DMS114 treated with DMSO at 0.1 percent for 48 hours (cell line): ENCODE results near the gene KLHL18.
"Not testable (repeated sequence)": the region's sequence is repeated elsewhere in the genome, so short reads cannot be mapped to it uniquely, and the experiment has no call there.

ENCODE experiments used
- DNase-seq: peaks from one replicate; lab custom pipeline; 2025; ENCODE audit not compliant: unreplicated experiment; lab: John Stamatoyannopoulos, UW

KLHL18 gene

DNA sequence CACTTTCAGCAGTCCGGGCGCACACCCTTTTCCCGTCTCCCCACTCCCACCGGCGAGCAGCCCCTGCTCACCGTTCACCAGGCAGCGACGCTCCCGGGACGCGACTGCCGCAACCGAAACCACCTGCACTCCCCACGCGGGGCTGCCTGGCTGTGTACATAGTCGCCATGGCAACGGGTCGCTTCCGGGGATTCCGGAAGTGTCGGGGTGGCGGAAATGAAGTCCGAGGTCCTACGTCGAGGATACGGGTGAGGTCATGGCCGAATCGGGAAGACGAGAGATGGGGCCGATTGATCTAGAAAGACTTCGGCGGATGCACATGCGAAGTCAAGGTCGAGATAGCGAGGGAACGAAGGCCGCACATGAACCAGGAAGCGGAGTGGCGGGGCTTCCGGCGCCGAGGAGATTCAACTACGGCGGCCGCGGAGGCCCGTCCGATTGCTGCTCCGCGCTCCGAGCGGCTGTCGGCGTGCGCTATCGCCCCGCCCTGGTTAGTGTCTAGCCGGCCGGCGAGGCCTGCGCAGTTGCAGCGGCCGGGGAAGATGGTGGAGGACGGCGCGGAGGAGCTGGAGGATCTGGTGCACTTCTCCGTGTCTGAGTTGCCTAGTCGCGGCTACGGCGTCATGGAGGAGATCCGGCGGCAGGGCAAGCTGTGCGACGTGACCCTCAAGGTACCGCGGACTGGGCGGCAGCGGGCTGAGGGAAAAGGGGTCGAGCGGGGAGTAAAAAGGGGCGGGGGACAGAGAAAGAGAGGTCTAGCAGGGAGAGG lies at the start of gene KLHL18, which contains the start of gene KIF9:
KLHL18 (plus strand) TSS at position 521 of the 769 bp plus-strand sequence; CDS start at position 543, 22 bp downstream.
KIF9 (minus strand) TSS at position 376 of the 769 bp plus-strand sequence. CDS start 5,425 bp downstream, outside the sequence.
- DNase-seq: peak; percentile 89

DNA sequence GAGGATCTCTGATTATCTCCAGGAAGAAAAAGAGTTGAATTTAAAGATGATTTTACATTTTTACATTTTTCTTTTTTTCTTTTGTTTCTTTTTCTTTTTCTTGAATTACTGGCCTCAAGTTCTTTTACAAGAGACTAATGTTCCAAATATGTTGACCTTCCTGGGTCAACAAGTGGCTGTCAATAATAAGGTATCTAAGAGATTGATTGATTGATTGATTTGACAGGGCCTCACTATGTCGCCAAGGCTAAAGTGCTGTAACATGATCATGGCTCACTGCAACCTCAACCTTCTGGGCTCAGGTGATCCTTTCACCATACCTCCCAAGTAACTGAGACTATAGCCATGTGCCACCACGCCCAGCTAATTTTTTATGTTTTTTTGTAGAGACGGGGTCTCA lies 44.7 kb upstream of the KLHL18 start:
- DNase-seq: no peak

DNA sequence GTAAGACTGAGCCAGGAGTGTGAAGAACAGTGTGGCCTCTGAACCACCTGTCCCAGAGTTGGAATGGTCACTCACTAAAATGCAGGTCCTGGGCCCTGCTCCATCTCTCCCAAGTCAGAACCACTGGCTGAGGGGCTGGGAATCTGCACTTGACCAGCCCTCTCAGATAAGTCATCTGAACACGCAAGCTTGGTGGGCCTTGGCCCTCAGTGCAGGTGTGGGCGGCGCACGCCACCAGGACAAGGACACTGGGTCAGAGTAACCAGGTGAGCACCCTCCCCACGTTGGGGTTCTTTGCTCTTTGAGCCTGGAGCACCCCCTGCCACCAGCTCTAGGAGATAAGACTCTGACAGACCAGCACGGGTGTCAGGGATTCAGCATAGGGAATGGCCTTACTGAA lies 42.8 kb upstream of the KLHL18 start:
- DNase-seq: no peak

DNA sequence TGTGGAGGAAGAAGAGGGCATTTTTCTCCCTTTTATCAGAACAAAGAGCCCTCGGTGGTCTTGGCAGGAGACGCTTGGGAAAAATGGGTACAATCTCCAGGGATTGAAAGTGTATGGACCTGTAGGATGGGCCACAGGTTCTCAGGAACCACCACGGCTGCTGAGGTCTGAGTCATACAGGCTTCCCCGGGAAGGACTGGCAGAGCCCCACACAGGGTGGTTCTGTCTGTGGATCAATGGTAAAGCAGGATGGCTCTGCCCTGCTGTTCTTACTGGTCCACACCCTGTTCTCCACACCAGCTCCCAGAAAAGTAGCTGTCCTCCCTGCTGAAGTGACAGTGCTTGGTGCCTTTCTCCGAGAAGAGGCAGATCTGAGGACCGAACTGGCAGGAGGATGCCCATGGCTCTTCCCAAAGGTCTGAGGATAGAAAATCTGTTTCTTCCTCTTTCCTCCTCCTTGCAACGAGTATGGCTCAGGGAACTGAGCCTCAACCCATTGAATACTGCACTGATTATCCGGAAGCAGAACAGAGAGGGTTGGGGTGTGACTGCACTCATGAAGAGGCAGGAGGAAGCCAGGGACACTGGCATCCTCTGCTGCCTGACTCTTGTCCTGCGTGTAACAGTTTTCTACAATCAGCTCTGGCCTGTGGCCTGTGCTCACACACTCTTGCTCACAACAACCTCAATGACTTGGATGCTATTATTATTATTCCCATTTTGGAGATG lies 39.2 kb upstream of the KLHL18 start:
- no peak for DNase-seq

DNA sequence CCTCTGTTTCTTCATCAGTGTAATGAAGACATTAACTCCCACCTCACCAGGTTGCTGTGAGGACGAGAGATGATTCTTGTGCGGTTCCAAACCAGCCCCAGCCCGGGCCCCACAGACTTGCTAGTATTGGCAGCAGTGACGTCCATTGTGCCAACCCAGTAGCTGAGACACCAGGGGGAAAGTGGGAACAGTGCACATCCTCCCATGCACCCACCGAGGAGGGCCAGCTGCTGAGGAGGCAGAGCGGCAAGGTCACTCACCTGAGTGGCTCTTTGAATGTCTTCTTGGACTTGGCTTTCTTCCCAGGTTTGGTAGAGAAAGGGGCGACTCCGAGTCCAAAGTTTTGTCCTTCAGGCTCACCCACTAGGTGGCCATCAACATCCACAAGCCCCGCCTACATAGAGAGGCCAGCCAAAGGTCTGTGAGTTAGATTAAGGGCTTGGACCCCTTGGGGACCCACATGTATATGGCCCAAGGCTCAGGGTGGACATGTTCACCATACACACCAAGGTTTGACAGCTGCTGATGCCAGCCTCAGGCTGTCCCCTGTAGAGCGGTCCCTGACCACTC lies 38.1 kb upstream of the KLHL18 start:
- DNase-seq: no peak

DNA sequence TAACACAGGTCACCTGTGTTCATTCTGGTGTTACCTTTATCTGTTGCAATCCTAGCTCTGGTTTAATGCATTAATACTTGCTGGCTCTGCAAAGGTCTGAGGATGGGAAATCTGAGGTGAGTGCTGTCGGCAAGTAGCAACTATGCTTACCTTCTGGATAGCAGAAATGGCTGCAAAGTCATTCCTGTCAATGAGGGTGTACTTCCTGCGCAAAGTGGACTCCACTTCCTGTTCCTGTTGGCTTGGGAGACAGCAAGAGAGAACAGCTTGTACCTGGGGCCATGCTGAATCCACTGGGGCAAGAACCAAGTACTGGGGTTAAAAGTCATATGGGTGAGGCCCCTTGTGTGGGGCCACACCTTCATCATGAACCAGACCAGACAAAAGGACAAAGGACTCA lies 37.5 kb upstream of the KLHL18 start:
- no peak for DNase-seq

DNA sequence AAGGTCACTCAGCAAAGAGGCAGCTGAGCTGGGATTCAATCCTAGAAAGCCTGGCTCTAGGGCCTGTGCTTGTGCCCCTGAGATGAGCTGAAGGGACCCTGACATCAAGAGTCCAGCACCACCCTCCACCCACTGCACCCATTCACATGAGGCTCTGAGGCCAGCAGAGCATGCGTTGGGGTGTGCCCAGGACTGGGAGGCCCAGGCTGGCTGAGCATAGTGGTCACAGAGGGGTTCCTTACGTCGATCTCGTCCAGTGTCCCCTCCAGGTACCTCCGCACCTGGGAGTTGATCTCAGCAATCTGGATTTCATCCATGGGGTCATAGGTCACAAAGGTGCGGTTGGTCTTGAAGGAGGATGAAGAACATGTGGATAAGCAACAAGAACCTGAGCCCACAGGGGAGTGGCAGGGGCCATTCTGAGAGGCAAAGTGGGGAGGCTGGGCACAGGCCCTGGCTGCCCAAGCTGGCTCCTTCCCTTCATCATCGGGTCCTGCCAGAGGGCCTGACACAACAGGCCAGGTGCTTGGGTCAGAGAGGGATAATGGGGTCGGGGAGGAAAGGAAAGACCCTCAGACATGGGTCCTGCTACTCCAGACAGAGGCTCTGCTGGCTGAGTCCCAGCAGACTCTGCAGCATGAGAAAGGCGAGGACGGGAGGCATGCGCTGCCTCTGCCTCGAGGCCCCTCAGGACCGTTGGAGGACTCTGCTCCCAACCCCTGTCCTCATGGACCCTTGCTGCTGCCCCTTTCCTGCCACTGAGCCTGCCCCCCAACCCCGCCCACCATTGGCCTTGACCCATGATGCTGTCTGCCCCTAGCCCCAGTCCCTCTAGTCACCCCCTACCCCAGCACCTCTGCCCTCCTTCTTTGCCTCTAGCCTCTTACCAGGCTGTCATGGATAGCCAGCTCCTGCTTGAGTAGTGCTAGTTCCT lies 35.3 kb upstream of the KLHL18 start:
- no peak for DNase-seq

DNA sequence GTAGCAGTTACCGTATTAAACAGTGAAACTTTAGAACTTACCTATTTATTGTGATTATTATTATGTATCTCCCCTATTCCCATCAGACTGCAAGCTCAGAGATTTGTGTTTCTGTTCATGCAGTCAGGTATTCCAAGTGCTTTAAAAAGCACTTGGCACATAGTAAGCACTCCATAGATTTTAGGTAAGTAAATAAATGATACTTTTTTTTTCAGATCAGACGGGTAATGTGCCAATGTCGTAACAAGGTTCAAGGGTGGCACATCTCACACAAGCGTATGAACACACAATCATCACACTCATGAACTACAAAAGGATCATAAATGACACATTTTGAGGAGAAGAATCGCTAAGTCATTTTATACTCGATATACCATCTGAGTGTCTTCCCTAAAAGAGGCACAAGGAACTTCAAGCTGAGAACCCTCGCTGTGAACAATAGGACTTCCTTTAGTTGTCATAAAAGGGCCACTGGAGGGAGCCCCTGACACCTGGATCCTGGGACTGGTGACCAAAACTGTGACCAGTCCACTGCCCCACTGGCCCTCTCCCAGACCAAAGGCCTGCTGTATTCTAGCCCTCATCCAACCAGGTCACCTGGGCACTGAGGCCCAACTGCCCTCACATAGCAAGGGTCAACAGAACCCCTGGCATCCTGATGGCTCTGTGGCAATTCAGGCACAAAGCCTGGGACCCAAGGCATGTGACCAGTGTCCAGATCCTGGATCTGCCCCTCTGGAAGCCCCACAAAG lies 32.3 kb upstream of the KLHL18 start:
- DNase-seq: peak; percentile 4

DNA sequence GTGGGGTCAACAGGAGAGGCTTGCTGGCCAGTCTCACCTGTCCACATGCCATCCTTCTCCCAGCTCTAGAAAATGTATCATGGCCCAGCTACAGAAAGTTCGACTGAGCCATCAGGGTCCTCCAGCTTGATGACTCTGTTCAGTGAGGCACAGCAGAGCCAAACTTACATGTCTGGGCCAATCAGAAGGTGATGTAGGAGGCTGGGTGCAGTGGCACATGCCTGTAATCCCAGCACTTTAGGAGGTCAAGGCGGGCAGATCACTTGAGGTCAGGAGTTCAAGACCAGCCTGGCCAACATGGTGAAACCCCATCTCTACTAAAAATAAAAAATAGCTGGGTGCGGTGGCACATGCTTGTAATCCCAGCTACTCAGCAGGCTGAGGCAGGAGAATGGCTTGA lies 31.7 kb upstream of the KLHL18 start:
- DNase-seq: not testable (repeated sequence)

DNA sequence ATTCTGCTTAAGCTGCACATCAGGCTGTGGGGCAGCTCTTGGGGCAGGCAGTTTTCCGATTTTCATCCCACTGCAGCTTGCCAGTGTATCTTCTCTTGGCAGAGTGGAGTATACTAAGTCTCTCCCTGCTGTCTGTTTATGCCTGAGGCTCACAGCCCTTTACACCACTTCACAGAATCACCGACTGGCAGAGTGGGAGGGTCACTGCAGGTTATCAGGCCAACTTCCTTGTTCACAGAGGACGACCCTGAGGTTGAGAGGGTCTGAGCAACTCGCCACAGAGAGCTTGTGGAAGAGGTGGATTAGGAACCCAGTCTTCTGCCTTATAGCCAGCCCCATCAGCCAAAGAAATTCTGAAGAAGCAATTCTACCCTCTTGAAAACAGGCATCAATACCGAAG lies 31.1 kb upstream of the KLHL18 start:
- no peak for DNase-seq

DNA sequence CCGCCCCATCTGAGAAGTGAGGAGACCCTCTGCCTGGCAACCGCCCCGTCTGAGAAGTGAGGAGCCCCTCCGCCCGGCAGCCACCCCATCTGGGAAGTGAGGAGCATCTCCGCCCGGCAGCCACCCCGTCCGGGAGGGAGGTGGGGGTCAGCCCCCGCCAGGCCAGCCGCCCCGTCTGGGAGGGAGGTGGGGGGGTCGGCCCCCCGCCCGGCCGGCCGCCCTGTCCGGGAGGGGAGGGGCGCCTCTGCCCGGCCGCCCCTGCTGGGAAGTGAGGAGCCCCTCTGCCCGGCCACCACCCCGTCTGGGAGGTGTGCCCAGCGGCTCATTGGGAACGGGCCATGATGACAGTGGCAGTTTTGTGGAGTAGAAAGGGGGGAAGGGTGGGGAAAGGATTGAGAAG lies 26.4 kb upstream of the KLHL18 start:
- DNase-seq: not testable (repeated sequence)

DNA sequence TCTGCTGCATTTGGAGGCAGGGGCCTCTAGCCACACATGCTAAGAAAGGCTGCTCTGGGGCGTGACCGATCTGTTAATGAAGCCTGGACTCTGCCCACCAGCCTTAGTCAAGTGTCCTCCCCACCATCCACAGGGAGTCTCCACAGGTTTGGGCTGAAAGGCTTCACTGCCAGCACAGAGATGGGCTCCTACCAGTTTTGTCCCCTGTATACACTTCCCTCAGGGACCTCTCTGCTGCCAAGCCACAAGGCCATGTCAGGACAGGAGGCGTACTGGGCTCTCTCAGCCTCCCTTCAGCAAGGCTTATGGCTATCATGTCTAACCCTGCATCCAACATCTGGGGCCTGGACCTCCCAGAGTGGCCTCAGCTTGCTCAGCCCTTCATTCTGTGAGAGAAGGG lies 23.6 kb upstream of the KLHL18 start:
- no peak for DNase-seq

DNA sequence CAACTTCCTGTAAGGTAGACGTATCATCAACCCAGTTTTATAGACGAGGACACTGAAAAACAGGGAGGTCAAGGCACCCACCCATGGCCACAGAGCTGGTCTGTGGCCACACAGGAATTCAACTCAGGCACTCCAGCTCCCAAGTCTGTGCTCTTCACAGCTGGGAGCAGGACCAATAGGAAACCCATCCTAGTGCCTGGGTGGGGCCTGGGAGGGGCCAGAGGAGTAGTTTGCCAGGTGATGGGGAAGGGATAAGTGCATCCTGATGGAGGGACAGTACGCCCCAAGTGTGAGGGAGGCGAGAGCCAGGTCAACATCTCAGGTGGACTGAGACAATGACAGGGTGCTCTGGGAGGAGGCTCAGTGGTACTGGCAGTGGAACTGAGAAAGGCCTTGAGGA lies 22.1 kb upstream of the KLHL18 start:
- no peak for DNase-seq

DNA sequence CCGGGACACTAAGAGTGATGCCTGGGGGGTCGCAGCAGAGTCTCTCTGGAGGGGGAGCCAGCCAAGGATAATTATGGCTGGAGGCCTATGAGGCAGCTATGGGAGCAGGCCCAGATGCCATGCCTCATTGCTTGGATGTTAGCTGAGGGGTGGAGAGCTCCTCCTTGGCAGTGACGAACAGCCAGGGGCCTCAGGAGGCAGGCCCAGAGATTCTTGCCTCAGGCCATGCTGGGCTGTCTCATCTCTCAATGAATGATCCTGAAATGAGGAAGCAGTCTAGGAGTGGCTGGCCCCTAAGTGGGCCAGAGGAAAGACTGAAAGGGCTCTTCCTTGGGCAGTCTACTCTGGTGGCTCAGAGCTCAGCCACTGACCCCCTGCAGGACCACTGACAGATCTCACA lies 21.4 kb upstream of the KLHL18 start:
- DNase-seq: no peak

DNA sequence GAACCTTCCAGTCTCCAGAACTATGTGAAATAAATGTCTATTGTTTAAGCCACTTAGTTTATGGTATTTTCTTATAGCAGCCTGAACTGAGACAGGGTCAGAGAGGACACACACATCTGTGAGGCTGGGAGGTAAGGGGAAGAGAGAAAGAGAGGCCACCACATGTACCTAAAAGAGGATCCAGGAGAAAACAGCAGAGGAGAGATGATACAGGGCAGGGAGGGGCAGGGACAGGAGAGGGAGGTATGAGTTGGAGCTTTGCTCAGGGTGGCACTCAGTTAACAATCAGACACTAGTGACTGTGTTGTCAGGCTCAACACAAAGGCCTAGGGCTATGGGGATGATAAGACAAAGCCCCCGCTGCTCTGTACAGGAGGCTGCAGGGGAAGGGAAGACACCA lies 17.7 kb upstream of the KLHL18 start:
- no peak for DNase-seq

DNA sequence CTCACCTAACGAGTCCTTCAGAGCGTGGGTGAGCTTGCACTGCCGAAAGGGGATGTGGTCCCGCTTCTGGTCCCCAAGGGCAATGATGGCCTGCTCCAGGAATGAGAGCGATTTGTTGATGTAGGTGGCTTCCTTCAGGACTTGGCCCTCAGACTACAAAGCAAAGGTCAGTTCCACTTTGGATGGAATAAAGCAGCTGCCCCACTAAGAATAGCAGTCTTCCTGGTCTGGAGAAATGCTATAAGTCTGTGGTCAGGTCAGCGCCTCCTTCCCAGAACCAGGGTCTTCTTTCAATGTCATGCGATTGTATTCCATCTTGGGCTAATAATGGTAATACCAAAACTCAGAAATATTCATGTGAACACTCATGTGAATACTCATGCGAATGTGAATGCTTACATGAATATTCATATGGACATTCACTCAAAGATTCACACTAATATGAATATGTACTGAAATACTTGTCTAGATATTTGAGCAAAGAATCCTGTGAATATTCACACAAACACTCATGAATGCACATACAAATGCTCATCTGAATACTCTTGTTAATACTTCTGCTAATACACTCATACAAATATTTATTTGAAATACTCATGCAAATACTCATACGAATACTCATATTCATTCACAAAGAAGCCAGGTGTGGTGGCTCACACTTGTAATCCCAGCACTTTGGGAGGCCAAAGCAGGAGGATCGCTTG lies 16.9 kb upstream of the KLHL18 start:
- DNase-seq: no peak

DNA sequence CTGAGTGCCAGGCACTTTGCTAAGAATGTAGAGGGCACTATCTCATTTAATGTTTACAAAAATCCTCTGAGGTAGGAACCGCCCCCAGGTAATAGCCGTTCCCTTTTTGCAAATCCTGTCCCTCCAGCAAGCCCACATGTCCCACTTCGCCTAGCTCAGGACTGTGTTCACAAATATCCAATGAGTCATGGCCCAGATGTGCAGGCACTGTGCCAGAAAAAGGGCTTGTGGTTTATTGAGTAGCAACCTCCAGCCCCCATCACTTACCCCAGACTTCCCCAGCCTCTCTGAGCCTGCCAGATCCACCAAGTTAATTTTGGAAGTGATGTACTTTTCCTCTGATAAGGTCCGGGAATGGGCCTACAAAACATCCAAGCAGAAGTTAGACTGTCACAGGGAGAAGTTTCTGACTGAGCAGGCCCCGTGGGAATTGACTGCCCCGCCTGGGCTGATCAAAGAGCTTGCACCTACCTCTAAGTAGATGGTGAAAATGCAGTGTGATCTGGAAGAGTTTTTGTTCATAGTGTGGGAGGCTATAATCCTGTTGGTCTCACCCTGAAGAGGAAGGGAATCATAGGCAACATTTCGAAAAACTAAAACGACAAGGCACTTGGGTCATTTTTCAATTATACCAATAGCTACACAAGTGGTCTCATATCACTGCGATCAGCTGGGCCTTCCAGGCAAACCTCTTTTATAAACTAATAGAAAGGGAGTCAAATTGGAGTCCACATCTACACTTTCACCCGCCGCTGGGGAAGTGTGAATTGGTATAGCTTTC lies 15.8 kb upstream of the KLHL18 start:
- DNase-seq: no peak

DNA sequence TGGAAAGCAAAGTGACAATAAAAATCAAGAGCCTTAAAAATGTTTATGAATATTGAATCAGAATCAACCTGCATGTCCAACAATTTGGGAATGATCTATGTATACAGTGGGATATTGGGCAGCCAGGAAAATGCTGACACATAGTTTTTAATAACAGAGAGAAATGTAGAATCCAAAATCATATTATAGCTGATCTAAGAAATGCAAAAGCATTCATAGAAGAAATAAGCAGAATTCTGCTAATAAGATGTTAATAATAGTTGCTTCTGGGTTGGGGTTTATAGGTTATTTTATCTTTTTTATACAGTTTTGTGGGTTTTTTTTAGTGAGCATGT lies 15.3 kb upstream of the KLHL18 start:
- no peak for DNase-seq

DNA sequence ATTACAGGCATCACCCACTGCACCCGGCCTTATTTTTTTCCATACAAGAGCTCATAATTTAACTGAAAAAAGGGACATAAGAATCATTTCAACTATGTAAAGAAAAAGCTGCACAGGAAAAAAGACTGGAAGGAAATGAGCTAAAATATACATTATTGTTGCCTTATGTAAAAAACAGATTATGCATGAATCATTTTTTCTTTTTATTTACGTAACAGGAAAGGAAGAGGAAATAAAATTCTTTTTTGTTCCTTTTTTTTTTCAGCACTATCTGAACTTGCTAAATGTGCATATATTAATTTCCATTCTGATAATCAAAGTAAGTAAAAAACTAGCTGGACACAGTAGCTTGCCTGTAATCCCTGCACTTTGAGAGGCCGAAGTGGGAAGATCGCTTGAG lies 12.2 kb upstream of the KLHL18 start:
- no peak for DNase-seq
